ENCODE results near the gene STON2.

DNA sequence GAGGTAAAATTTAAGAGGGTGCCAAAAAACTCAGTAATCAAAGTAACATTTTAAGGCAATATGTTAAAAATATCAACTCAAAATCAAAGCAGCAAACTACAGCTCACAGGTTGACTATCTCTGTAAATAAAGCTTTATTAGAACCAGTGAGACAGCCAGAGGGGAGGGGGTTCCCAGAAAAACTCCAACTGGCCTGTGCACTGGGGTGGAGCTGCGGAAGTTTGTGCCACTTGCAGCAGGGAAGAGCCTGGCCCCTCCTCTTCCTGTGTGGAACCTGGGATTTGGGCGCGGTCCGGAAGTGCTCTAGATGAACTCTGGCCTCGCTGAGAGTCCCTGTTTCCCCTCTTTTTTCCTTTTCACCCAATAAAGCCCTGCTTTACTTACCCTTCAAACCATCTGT lies 8.1 kb downstream of the STON2 start:
- TF ChIP-seq ISL1 (CRISPR knock-in tag; IDR thresholded peaks at IDR 0.05) (no peak), ZNF565 (CRISPR knock-in tag; conservative IDR thresholded peaks at IDR 0.05; ENCODE audit: low read depth) (no peak), TOX (CRISPR knock-in tag; IDR thresholded peaks at IDR 0.05; ENCODE audit: borderline replicate concordance) (no peak), RARB (CRISPR knock-in tag; IDR thresholded peaks at IDR 0.05) (no peak)
- TF ChIP-seq, protein P1, sequence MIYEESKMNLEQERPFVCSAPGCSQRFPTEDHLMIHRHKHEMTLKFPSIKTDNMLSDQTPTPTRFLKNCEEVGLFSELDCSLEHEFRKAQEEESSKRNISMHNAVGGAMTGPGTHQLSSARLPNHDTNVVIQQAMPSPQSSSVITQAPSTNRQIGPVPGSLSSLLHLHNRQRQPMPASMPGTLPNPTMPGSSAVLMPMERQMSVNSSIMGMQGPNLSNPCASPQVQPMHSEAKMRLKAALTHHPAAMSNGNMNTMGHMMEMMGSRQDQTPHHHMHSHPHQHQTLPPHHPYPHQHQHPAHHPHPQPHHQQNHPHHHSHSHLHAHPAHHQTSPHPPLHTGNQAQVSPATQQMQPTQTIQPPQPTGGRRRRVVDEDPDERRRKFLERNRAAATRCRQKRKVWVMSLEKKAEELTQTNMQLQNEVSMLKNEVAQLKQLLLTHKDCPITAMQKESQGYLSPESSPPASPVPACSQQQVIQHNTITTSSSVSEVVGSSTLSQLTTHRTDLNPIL (CRISPR knock-in tag; IDR thresholded peaks at IDR 0.05; ENCODE audit: low read depth), result no peak
- TF ChIP-seq, protein P2, sequence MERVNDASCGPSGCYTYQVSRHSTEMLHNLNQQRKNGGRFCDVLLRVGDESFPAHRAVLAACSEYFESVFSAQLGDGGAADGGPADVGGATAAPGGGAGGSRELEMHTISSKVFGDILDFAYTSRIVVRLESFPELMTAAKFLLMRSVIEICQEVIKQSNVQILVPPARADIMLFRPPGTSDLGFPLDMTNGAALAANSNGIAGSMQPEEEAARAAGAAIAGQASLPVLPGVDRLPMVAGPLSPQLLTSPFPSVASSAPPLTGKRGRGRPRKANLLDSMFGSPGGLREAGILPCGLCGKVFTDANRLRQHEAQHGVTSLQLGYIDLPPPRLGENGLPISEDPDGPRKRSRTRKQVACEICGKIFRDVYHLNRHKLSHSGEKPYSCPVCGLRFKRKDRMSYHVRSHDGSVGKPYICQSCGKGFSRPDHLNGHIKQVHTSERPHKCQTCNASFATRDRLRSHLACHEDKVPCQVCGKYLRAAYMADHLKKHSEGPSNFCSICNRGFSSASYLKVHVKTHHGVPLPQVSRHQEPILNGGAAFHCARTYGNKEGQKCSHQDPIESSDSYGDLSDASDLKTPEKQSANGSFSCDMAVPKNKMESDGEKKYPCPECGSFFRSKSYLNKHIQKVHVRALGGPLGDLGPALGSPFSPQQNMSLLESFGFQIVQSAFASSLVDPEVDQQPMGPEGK (CRISPR knock-in tag; IDR thresholded peaks at IDR 0.05; ENCODE audit: borderline replicate concordance), result no peak

Measured in SK-N-SH treated with all-trans-retinoic acid at 6 μM for 48 hours (cell line).